ENCODE data around the gene FRMD4A. TPM values are rescaled to one million over a fixed set of nuclear protein-coding genes. Genes with fewer than 3 reads are reported as not detected.
"Not testable (repeated sequence)": the region's sequence is repeated elsewhere in the genome, so short reads cannot be mapped to it uniquely, and the experiment has no call there.

Gene FRMD4A
- total RNA-seq, 4 donors from 2014 or later, result 4.0 to 12.7 (median 5.6) TPM

GRCh38 chr10:14236341-14236740, 94.4 kb downstream of the FRMD4A start:
- Histone ChIP-seq H3K27ac (no peak overlapping the region), H3K4me3 (no peak overlapping the region), H3K4me1 (no peaks in the 10 kb centered on the region), H3K27me3 (no peaks in the 10 kb centered on the region), H3K36me3 (no peaks in the 10 kb centered on the region), H3K9me3 (no peaks in the 10 kb centered on the region)
- WGBS, 2 donors (ENCODE audit: low coverage in 1 of 2), result 60 to 71% methylated on average over 3 to 6 of the region's 6 CpGs
- no peak for DNase-seq
- TF ChIP-seq EP300 (IDR thresholded peaks at IDR 0.05; ENCODE audit: low read depth) (no peak), POLR2AphosphoS5 (IDR thresholded peaks at IDR 0.05) (no peak), CTCF (IDR thresholded peaks at IDR 0.05) (no peak), POLR2A (IDR thresholded peaks at IDR 0.05) (no peak)
- intact Hi-C loops (cut with DNase I; ENCODE audit: low total_unique reads), result no loop called here
- in situ Hi-C loops (cut with MboI; ENCODE audit: low pct_ligation_motif_present in 1 of 4, low pct_unique_long_range_greater_than_20kb in 1 of 4, low sequenced_read_pairs in 3 of 4), result no loop called here

GRCh38 chr10:14235566-14236195, 95.0 kb downstream of the FRMD4A start:
- Histone ChIP-seq H3K4me1 (no peaks in the 10 kb centered on the region), H3K9me3 (no peaks in the 10 kb centered on the region), H3K27me3 (no peaks in the 10 kb centered on the region), H3K27ac (no peak overlapping the region), H3K4me3 (no peak overlapping the region), H3K36me3 (no peaks in the 10 kb centered on the region)
- WGBS, 2 donors (ENCODE audit: low coverage in 1 of 2), result 76 to 100% methylated on average over 1 to 11 of the region's 11 CpGs
- TF ChIP-seq POLR2A (IDR thresholded peaks at IDR 0.05) (no peak), EP300 (IDR thresholded peaks at IDR 0.05; ENCODE audit: low read depth) (no peak), CTCF (IDR thresholded peaks at IDR 0.05) (no peak), POLR2AphosphoS5 (IDR thresholded peaks at IDR 0.05) (no peak)
- intact Hi-C loops (cut with DNase I; ENCODE audit: low total_unique reads) (no loop called here), in situ Hi-C loops (cut with MboI; ENCODE audit: low pct_ligation_motif_present in 1 of 4, low pct_unique_long_range_greater_than_20kb in 1 of 4, low sequenced_read_pairs in 3 of 4) (no loop called here)
- DNase-seq, result no peak

GRCh38 chr10:14233566-14233965, 97.2 kb downstream of the FRMD4A start:
- Histone ChIP-seq H3K4me3 (no peak overlapping the region), H3K27me3 (no peaks in the 10 kb centered on the region), H3K36me3 (no peaks in the 10 kb centered on the region), H3K4me1 (no peaks in the 10 kb centered on the region), H3K9me3 (no peaks in the 10 kb centered on the region), H3K27ac (no peak overlapping the region)
- TF ChIP-seq EP300 (IDR thresholded peaks at IDR 0.05; ENCODE audit: low read depth) (no peak), POLR2A (IDR thresholded peaks at IDR 0.05) (no peak), POLR2AphosphoS5 (IDR thresholded peaks at IDR 0.05) (no peak), CTCF (IDR thresholded peaks at IDR 0.05) (no peak)
- WGBS, 2 donors (ENCODE audit: low coverage in 1 of 2), result 72 to 100% methylated on average over 1 to 4 of the region's 4 CpGs
- in situ Hi-C loops (cut with MboI; ENCODE audit: low pct_ligation_motif_present in 1 of 4, low pct_unique_long_range_greater_than_20kb in 1 of 4, low sequenced_read_pairs in 3 of 4) (no loop called here), intact Hi-C loops (cut with DNase I; ENCODE audit: low total_unique reads) (no loop called here)
- DNase-seq, result no peak

GRCh38 chr10:14228798-14229197, 101.9 kb downstream of the FRMD4A start:
- DNase-seq; intact Hi-C loops (cut with DNase I; ENCODE audit: low total_unique reads); H3K27me3 ChIP-seq; H3K4me3 ChIP-seq; in situ Hi-C loops (cut with MboI; ENCODE audit: low pct_ligation_motif_present in 1 of 4, low pct_unique_long_range_greater_than_20kb in 1 of 4, low sequenced_read_pairs in 3 of 4); H3K36me3 ChIP-seq; H3K27ac ChIP-seq; H3K4me1 ChIP-seq; H3K9me3 ChIP-seq: not testable (repeated sequence)
- WGBS, 2 donors (ENCODE audit: low coverage in 1 of 2), result 20 to 65% methylated on average over 1 to 3 of the region's 3 CpGs

GRCh38 chr10:14225379-14225778, 105.3 kb downstream of the FRMD4A start:
- 67 to 69% methylated on average over 4 of the region's 4 CpGs for WGBS, 2 donors (ENCODE audit: low coverage in 1 of 2)
- in situ Hi-C loops (cut with MboI; ENCODE audit: low pct_ligation_motif_present in 1 of 4, low pct_unique_long_range_greater_than_20kb in 1 of 4, low sequenced_read_pairs in 3 of 4), result no loop called here

More at GRCh38 chr10:14225379-14225778, 105.3 kb downstream of the FRMD4A start:
- intact Hi-C loops (cut with DNase I; ENCODE audit: low total_unique reads), result no loop called here
- no peaks in the 10 kb centered on the region for H3K9me3 ChIP-seq
- no peak for DNase-seq
- TF ChIP-seq POLR2AphosphoS5 (IDR thresholded peaks at IDR 0.05), result no peak
- no peak overlapping the region for H3K27ac ChIP-seq
- no peak overlapping the region for H3K4me3 ChIP-seq
- no peaks in the 10 kb centered on the region for H3K36me3 ChIP-seq
- no peaks in the 10 kb centered on the region for H3K27me3 ChIP-seq
- no peaks in the 10 kb centered on the region for H3K4me1 ChIP-seq
